Endodermal cell (in vitro differentiated cells): ENCODE data around the gene DNAH2. TPM values are rescaled to one million over a fixed set of nuclear protein-coding genes. Genes with fewer than 3 reads are reported as not detected.
A peak's percentile ranks its signal among the peaks of the same experiment; 100 is the strongest.

ENCODE experiments used
- DNase-seq: peaks from one replicate; pipeline ENCODE4 v3.0.0-alpha.2; 2017
- H3K27ac ChIP-seq: 2 replicates; pipeline ENCODE4 v1.5.1; 2013; ENCODE audit warnings: mild to moderate bottlenecking, low read depth, low read length, moderate library complexity
- H3K27me3 ChIP-seq: 2 replicates; pipeline ENCODE4 v1.6.1; 2013; ENCODE audit warnings: mild to moderate bottlenecking, low read length, moderate library complexity; ENCODE audit not compliant: insufficient read depth, control insufficient read depth, poor library complexity, severe bottlenecking
- H3K36me3 ChIP-seq: 2 replicates; pipeline ENCODE4 v1.7.0; 2013; ENCODE audit warnings: mild to moderate bottlenecking, low read length, moderate library complexity; ENCODE audit not compliant: control insufficient read depth, insufficient read depth
- H3K4me1 ChIP-seq: one replicate; pipeline ENCODE4 v1.7.0; 2013; ENCODE audit warnings: low read length; ENCODE audit not compliant: control insufficient read depth, insufficient read depth
- H3K4me3 ChIP-seq: 2 replicates; pipeline ENCODE4 v1.5.1; 2013; ENCODE audit warnings: mild to moderate bottlenecking, low read length, moderate library complexity
- H3K9ac ChIP-seq: 2 replicates; pipeline ENCODE4 v1.6.1; 2013; ENCODE audit warnings: mild to moderate bottlenecking, low read length, moderate library complexity; ENCODE audit not compliant: poor library complexity, severe bottlenecking; ENCODE audit errors: extremely low read depth
- H3K9me3 ChIP-seq: 2 replicates; pipeline ENCODE4 v1.6.1; 2013; ENCODE audit warnings: mild to moderate bottlenecking, low read length, moderate library complexity; ENCODE audit not compliant: control insufficient read depth
- H3K27ac Mint-ChIP-seq: 2 replicates; pipeline ENCODE4 v1.8.0; 2020; ENCODE audit warnings: mixed read lengths
- H3K27me3 Mint-ChIP-seq: 2 replicates; pipeline ENCODE4 v1.8.0; 2021; ENCODE audit warnings: mild to moderate bottlenecking, mixed read lengths; ENCODE audit not compliant: insufficient read depth
- H3K36me3 Mint-ChIP-seq: 2 replicates; pipeline ENCODE4 v1.8.0; 2020; ENCODE audit warnings: low read depth, mixed read lengths
- H3K4me1 Mint-ChIP-seq: 2 replicates; pipeline ENCODE4 v1.8.0; 2020; ENCODE audit warnings: mixed read lengths
- H3K4me3 Mint-ChIP-seq: 2 replicates; pipeline ENCODE4 v1.8.0; 2020; ENCODE audit warnings: mild to moderate bottlenecking, moderate library complexity, mixed read lengths
- H3K9me3 Mint-ChIP-seq: 2 replicates; pipeline ENCODE4 v1.8.0; 2020; ENCODE audit warnings: mild to moderate bottlenecking, mixed read lengths
- WGBS, 2 experiments: methylation state at CpG; one replicate each; pipeline versions ENCODE4 v1.1.5 to v1.1.7; 2013; ENCODE audit warnings: missing lambda C conversion rate in 2 of 2, mixed read lengths in 1 of 2; ENCODE audit not compliant: insufficient coverage in 1 of 2, insufficient read length in 1 of 2; 5-methylcytosine and 5-hydroxymethylcytosine counted together
- total RNA-seq, 2 donors: library from RNA; stranded (reverse); fragmentation: NEBNext Ultra II Directional in 1 of 2; extraction: Animal tissue kit (Norgen Biotek cat#: 25700) in 1 of 2; gene quantifications; 2 replicates in 1 of 2; 3 replicates in 1 of 2; pipeline ENCODE4 v1.2.1, GENCODE V29; 2021
- TF ChIP-seq, protein P1 (sequence below): fragments of 200-600 bp; sonication (generic); conservative IDR thresholded peaks from 2 replicates; pipeline ENCODE4 v1.5.0; 2021; ENCODE audit warnings: antibody characterized with exemption, mild to moderate bottlenecking

DNAH2 gene
- total RNA-seq, 2 donors from 2014 or later: 0.42 to 0.69 TPM

DNA sequence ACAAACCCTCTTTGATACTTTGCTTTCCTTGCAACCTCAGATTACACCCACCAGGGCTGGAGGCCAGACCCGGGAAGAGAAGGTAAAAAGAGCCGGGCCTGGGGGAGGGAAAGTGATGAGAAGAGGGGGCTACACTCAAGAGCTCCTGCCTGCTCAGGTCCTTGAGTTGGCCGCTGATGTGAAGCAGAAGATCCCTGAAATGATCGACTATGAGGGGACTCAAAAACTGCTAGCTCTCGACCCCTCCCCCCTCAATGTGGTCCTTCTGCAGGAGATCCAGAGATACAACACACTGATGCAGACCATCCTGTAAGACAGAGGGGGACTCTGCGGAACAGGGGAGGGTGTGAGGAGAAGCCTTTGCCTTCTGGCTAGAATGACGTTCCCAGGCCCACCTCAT lies 113.7 kb downstream of the DNAH2 start:
- H3K4me1 ChIP-seq: no peaks in the 10 kb centered on the region
- 81 to 96% methylated on average over 4 to 7 of the region's 7 CpGs for WGBS, 2 experiments
- H3K27me3 Mint-ChIP-seq: peaks cover 65% of the 10 kb centered on the region
- H3K9me3 ChIP-seq: no peaks in the 10 kb centered on the region
- peaks cover 46% of the 10 kb centered on the region for H3K27me3 ChIP-seq
- DNase-seq: no peak
- no peaks in the 10 kb centered on the region for H3K36me3 ChIP-seq
- H3K36me3 Mint-ChIP-seq: no peaks in the 10 kb centered on the region
- no peaks in the 10 kb centered on the region for H3K9me3 Mint-ChIP-seq
- no peak overlapping the region for H3K9ac ChIP-seq
- H3K4me3 ChIP-seq: no peak overlapping the region
- no peak overlapping the region for H3K27ac ChIP-seq
- H3K4me1 Mint-ChIP-seq: peaks cover 8% of the 10 kb centered on the region
- TF ChIP-seq, protein P1, sequence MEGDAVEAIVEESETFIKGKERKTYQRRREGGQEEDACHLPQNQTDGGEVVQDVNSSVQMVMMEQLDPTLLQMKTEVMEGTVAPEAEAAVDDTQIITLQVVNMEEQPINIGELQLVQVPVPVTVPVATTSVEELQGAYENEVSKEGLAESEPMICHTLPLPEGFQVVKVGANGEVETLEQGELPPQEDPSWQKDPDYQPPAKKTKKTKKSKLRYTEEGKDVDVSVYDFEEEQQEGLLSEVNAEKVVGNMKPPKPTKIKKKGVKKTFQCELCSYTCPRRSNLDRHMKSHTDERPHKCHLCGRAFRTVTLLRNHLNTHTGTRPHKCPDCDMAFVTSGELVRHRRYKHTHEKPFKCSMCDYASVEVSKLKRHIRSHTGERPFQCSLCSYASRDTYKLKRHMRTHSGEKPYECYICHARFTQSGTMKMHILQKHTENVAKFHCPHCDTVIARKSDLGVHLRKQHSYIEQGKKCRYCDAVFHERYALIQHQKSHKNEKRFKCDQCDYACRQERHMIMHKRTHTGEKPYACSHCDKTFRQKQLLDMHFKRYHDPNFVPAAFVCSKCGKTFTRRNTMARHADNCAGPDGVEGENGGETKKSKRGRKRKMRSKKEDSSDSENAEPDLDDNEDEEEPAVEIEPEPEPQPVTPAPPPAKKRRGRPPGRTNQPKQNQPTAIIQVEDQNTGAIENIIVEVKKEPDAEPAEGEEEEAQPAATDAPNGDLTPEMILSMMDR: no peak
- no peak overlapping the region for H3K27ac Mint-ChIP-seq
- no peak overlapping the region for H3K4me3 Mint-ChIP-seq

DNA sequence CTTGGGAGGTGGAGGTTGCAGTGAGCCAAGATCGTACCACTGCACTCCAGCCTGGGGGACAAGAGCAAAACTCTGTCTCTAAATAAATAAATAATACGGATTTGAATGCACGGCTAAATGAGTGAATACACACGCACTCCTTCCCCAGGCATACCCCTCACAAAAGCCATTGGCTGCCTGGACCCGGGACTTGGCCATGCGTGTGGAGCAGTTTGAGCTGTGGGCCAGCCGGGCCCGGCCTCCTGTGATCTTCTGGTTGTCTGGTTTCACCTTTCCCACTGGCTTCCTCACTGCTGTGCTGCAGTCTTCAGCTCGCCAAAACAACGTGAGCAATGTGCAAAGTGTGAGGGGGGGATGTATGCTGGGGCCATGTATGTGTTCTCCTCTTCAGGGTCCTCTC lies 114.9 kb downstream of the DNAH2 start:
- peaks cover 37% of the 10 kb centered on the region for H3K27me3 ChIP-seq
- H3K36me3 Mint-ChIP-seq: no peaks in the 10 kb centered on the region
- H3K9ac ChIP-seq: no peak overlapping the region
- no peaks in the 10 kb centered on the region for H3K36me3 ChIP-seq
- H3K27me3 Mint-ChIP-seq: peaks cover 55% of the 10 kb centered on the region
- WGBS, 2 experiments: 90 to 96% methylated on average over 6 to 10 of the region's 10 CpGs
- no peak overlapping the region for H3K4me3 ChIP-seq
- no peak overlapping the region for H3K4me3 Mint-ChIP-seq
- no peaks in the 10 kb centered on the region for H3K4me1 ChIP-seq
- no peaks in the 10 kb centered on the region for H3K9me3 ChIP-seq
- TF ChIP-seq, protein P1: no peak
- no peak overlapping the region for H3K27ac ChIP-seq
- peaks cover 14% of the 10 kb centered on the region for H3K4me1 Mint-ChIP-seq
- no peak overlapping the region for H3K27ac Mint-ChIP-seq
- no peaks in the 10 kb centered on the region for H3K9me3 Mint-ChIP-seq
- DNase-seq: peak; percentile 43

DNA sequence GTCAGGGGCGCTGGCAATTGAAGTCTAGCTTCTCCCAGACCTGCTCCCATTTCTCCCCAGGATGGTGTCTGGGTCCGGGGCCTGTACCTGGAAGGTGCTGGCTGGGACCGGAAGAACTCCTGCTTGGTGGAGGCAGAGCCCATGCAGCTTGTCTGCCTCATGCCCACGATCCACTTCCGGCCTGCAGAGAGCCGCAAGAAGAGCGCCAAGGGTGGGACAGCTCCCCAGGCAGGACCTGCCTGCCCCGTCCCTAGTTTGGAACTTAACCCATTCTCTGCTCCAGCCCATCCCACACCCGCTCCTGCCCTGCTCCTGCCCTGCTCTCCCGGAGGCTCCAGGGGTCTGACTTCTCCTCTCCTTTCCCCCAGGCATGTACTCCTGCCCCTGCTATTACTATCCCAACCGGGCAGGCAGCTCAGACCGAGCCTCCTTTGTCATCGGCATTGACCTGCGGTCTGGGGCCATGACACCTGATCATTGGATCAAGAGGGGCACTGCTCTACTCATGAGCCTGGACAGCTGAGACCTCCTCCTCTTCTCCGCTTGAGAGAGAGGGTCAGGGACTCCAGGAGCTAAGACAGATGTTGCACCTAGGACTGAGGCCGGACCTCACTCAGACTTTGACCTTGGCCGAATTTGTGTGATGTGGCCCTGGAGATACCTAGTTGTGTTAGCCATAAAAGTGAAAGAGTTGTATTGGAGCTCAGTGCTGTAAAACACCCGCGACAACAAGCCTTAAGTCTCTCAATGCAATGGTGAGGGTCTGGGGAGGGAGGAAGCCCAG lies 115.7 kb downstream of the DNAH2 start:
- peak overlapping the region; percentile 93 for H3K4me3 Mint-ChIP-seq
- H3K27ac ChIP-seq: no peak overlapping the region
- no peak overlapping the region for H3K9ac ChIP-seq
- 65 to 69% methylated on average over 12 to 19 of the region's 19 CpGs for WGBS, 2 experiments
- TF ChIP-seq, protein P1: no peak
- DNase-seq: no peak
- no peaks in the 10 kb centered on the region for H3K4me1 ChIP-seq
- H3K27ac Mint-ChIP-seq: peak overlapping the region; percentile 75
- no peaks in the 10 kb centered on the region for H3K9me3 Mint-ChIP-seq
- peaks cover 31% of the 10 kb centered on the region for H3K27me3 ChIP-seq
- H3K4me1 Mint-ChIP-seq: peaks cover 18% of the 10 kb centered on the region
- H3K9me3 ChIP-seq: no peaks in the 10 kb centered on the region
- peak overlapping the region; percentile 85 for H3K4me3 ChIP-seq
- no peaks in the 10 kb centered on the region for H3K36me3 Mint-ChIP-seq
- H3K36me3 ChIP-seq: no peaks in the 10 kb centered on the region
- H3K27me3 Mint-ChIP-seq: peaks cover 51% of the 10 kb centered on the region
